GM18868 (cell line): Measurements from ENCODE around the gene TMA16.
A peak's percentile ranks its signal among the peaks of the same experiment; 100 is the strongest.
"Not testable (repeated sequence)": the region's sequence is repeated elsewhere in the genome, so short reads cannot be mapped to it uniquely, and the experiment has no call there.

Experiments used
- ATAC-seq: cut with Tn5 transposase; IDR thresholded peaks from one replicate; pipeline ENCODE4 v1.9.1; 2021; ENCODE audit warnings: mild to moderate bottlenecking, moderate library complexity; ENCODE audit not compliant: unreplicated experiment

The TMA16 gene

DNA sequence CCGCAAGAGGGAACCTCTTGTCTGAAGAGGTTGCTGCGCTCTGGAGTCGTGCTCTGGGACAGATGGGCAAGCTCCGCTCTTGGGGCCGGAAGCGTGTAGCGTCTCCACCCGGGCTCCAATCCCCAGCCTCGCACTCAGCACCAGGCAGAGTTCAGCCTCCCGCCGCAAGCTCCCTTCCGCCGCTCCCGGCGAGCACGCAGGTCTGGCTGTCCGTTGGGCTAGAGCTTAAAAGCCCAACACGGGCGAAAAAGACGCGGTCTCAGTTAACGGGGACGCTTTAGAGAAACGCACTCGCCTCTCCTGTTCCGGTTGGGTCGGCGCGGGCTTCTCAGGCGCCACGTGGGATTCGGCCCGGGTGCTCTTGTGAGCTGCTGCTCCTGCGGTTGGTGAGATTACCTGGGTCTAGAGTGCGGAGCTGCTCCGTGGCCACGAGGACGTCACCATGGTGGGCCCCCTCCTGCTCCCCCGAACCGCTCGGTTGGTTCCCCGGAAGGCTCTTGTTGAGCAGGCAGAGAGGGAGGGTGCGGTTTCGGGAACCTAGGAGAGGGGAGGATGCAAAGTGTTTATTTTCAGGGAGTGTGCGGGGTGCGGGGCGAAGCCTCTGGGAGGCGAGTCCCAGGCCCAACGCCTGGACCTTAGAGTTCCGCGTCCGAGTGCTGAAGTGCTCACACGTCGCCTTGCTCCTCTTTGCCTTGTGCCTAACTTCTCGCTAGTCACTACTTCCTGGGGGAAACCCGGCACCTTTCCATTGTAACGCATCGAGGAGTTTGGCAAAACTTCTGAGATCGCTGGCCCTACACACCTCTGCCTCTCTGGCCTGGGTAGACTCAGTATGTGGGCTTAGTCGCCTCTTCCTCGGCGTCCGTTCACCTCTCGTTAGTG is at the start of gene TMA16:
TSS of gene TMA16 (plus strand) at position 331 of the 882 bp plus-strand sequence. CDS start at position 443, 112 bp downstream.
- ATAC-seq: peak; percentile 78

GRCh38 chr4:163447023-163447422 is 47.5 kb upstream of the TMA16 start:
- not testable (repeated sequence) for ATAC-seq

DNA sequence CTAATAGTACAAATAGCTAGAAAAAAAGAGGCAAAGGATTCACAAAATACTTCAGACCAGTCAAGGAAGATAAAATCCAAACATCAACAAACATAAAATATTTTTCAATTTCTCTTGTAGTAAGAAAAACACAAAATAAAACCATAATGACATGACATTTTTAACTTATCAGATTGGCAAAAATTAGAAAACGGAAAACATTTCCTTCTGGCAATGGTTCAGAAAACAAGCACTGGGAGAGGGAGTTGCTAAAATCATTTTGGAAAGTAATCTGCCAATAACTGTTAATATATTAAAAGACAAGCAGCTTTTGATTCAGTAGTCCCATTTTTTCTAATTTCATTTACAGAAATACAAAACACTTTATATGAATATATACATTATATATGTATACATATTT is 47.0 kb upstream of the TMA16 start:
- ATAC-seq: no peak

DNA sequence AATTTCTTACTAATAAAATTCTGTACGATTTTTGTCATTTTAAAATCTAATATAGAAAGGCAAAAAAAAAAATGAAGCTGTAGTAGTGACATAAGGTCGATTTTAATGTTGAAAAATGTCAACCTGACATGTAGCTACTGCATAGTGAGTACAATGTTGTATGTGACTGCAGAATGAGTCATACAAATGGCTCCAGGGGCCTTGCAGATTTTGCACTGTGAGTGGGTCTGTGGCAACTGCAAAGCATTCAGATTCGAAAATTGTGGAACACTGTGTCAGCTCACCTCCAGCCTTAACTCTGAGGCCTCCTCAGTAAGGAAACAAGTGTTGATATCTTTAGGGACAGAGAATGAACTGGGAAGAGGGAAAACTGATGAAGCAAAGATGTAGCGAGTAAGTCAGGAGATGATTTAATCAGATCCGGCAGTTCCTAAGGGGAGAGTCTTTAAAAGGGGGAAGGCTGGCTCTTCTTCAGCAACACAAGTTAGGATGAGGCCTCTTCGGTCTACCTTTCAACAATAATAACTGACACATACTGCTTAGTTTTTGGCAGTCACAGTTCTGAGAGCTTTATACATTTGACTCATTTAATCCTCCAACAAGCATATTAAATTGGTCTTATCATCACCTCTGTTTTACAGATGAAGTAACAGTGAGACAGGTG is 45.8 kb upstream of the TMA16 start:
- no peak for ATAC-seq

- ATAC-seq: no peak
Observed at GRCh38 chr4:163462556-163462955, 31.9 kb upstream of the TMA16 start.

GRCh38 chr4:163467082-163467770 is 27.3 kb upstream of the TMA16 start:
- ATAC-seq: no peak

DNA sequence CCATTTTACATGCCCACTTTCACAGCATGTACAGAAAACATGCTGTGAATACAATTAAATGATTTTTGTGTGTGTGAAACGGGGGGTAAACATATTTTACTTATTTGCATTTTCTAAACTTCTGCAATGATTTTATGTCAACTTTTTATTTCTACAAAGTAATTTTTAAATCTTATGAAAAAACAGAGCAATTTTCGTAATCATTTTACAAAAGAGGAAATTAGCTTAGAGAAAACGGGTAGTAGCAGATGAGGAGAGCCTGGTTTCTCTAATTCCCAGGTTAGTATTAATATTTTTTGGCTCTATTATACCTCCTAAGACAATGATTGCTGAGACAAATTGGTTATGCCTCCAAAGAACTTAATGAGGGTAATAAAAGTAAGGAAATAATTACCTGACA is 24.1 kb upstream of the TMA16 start:
- ATAC-seq: no peak

DNA sequence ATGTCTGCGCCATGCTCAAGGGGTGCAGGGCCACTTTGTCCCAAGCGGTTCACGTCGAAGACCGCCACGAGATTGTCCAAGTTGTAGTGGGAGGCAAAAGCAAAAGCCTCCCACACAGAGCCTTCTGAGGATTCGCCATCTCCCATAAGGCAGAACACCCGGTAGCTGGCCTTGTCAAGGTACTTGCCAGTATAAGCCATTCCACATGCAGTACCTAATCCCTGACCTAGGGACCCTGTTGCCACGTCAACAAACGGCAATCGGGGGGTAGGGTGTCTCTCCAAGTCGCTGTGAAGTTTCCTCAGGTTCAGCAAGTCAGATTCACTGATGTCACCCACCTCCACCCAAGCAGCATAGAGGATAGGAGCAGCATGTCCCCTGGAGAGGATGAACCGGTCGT is 21.4 kb upstream of the TMA16 start:
- no peak for ATAC-seq

DNA sequence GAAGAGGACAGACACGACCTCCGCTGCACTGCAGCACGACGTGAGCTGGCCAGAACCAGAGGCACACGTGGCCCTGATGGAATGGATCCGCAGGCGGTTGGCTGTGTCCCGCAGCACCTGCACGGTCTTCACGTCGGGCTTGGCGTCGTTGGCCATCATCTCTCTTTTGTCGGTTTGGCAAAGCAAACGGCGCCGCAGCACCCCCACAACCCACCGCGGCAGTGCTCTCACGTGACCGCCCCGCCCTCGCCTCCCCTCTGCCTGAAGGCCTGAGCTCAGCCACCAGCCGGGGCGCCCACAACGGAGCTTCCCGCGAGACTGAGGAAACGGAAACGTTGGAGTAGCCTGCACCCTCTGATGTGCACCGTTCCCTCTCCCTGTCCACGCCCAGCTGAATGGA is 20.9 kb upstream of the TMA16 start, which contains the start of gene TKTL2:
TSS of gene TKTL2 (minus strand) at position 179 of the 400 bp plus-strand sequence. CDS start at position 159, 20 bp downstream.
- no peak for ATAC-seq

DNA sequence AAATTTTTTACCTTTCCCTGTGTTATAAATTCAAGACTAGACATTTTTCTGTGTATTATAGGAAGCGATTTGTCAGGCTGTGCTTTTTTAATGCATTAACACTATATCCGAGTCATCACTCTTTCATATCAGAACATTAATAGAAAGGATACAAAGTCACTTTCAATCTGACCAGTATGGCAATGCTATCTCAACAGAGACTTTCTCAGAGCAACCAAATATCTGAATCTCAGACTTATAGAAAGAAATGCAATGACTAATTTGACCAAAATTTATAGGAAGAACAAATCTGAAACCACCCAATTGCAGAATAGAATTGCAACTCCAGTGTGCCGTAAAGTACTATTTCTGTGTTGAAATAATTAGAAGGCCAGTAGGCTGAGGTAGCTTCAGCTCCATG is 20.5 kb upstream of the TMA16 start:
- peak; percentile 66 for ATAC-seq

GRCh38 chr4:163476761-163477438 is 17.6 kb upstream of the TMA16 start:
- ATAC-seq: no peak

GRCh38 chr4:163482190-163482589 is 12.3 kb upstream of the TMA16 start:
- peak; percentile 74 for ATAC-seq

DNA sequence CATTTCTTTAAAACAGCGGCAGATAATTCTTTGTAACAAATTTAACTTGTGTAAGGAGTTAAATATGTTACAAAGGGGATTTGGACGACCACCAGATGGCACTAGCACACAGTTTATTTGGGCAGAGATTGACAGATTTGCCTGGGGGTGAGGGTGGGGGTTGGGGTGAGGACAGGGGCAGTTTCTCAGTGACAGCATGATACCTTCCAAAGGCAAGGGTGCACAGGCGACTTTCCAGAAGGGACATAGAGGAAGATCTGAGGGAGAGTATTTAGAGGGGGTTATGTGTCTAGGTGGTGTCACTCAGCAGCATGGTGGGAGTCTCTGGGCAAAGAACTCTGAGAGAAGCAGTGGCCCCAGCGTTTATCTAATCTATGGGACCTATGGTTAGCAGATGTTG is 9.6 kb upstream of the TMA16 start:
- peak; percentile 45 for ATAC-seq

- no peak for ATAC-seq
Observed at GRCh38 chr4:163485589-163485988, 8.9 kb upstream of the TMA16 start.

GRCh38 chr4:163486321-163486720 is 8.2 kb upstream of the TMA16 start:
- no peak for ATAC-seq

- ATAC-seq: no peak
Observed at GRCh38 chr4:163489929-163490328, 4.6 kb upstream of the TMA16 start.

GRCh38 chr4:163492951-163493504 is 1.5 kb upstream of the TMA16 start:
- ATAC-seq: no peak

GRCh38 chr4:163493643-163494359 is 689 bp upstream of the TMA16 start:
- ATAC-seq: peak; percentile 16

DNA sequence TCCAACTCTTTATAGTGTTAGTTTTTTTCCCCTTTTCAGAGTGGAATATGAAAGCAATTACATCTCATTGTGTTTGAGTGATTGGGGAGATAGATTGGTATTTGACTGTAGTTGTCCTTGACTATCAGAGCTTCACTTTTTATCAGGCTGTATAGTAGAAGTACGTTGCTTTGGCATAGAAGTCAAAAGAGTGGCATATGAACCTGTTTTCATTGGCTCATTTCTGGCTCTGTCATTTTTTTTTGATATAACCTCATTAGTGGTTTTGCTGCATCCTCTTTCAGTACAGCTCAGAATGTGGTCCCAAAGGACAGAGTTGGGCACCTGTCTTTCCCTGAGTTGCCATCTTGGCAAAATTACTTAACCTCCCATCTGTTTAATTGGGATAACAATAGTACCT is 1.4 kb downstream of the TMA16 start:
- ATAC-seq: peak; percentile 35

- ATAC-seq: no peak
Observed at GRCh38 chr4:163500586-163500985, 6.1 kb downstream of the TMA16 start.
